Stimulated activated CD4-positive, alpha-beta T cell treated with anti-CD3 and anti-CD28 coated beads, Interleukin-2, amount 100 ng/mL, for 4 hours (primary cell): ENCODE data around the gene SAPCD1.
"Not testable (repeated sequence)": the region's sequence is repeated elsewhere in the genome, so short reads cannot be mapped to it uniquely, and the experiment has no call there.

Experiments used
- DNase-seq: peaks from one replicate; pipeline ENCODE4 v3.0.0-alpha.2; 2020; ENCODE audit warnings: low read depth

The SAPCD1 gene

DNA sequence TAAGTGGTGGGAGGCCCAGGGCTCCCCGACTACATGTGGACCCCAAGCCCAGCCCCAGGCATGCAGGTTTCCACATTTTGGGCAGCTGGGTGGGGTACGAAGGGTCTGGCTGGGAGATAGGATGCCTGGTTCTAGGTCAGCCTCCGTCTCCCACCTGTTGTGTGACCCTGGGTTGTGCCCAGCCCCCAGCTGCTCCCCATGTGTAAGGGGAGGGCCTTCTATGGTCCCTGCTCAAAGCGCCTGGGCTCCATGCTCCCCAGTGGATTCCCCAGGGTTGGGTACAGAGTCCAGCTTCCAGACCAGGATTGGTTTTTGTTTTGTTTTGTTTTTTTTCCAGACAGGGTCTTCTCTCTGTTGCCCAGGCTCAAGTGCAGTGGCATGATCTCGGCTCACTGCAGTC, 15.7 kb downstream of the SAPCD1 start:
- no peak for DNase-seq

- DNase-seq = no peak
These were observed 16.8 kb downstream of the SAPCD1 start for GRCh38 chr6:31778999-31779885.

DNA sequence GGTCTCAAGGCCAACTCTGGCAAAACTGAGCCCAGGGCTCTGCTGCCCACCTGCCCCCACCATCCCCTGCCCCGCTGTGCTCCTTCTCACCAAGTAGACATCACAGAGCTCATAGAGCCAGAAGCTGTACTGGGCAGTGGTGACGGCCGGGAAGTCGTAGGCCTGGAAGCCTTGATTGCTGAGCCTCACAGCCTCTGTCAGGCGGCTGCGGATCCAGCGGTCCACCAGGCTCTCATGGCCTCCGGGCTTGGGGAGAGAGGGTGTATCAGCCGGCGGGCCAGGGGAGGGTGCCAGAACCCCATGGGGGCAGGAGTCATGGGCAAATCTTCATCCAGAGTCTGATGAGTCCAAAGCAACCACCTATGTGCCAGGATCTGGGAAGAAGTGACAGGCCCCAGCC, 17.5 kb downstream of the SAPCD1 start:
- DNase-seq = no peak

DNA sequence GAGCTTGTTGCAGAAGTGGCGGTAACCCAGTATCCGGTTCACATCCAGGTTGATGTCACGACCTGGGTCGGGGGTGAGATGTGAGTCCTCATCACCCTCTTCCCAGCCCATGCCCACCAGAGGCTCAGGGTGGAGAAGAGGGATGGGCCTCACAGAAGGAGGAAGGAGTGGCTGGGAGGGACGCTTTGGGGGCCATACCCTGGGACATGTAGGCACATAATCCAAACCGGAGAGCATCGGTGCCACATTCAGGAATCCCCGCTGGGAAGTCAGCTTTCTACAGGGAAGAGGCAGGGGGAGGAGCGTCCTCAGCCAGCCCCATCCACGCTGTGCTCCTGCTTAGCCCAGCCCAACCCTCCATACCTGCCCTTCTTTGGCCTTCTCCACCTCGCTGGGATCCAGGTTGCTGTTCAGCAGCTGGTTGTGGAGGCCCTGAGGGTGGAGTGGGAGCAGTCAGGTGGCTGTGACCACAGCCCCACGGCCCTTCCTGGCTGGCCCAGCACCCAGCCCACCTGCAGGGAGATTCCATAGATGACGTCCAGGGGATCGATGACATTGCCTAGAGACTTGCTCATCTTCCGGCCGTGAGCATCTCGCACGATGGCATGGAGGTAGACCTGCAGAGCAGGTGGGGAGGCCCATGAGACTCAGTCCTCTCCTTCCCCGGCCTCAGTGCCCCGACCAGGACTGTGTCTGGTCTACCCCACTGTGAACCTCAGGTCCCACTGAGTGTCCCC, 18.2 kb downstream of the SAPCD1 start:
- DNase-seq = no peak

DNA sequence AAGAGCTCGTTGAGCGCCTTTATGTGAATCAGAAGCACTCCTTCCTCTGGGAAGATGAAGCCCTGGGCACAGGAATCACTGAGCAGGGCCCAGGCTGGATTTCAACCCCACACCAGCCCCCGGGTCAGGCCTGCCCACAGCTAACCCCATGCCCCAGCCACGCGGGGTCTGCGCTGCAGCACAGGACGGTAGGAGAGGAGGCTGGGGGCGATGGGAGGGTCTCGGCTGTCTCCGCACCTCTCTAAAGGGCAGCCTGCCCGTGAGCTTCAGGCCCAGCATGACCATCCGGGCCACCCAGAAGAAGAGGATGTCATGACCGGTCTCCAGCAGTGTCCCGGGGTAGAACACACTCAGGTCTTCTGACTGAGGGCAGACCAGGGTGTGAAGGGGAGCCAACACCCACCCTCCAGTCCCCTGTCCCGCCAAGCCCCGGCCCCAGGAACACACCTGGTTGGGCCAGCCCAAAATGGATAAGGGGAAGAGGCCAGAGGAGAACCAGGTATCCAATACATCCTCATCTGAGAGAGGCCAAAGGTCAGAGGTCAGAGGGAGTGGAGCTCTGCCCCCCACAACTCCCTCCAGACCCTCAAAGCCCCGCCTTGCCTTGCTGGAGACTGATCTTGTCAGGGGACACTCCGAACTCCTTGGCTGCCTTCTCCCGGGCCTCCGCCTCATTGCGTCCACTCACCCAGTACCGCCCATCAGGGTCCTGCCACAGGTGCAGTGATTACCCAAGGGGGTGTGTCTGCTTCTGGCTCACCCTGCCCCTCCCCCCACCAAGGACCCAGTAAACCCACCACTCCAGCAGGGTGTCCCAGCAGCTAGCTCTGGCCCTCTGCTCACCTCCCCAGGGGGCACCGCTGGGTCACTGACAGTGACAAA, 19.0 kb downstream of the SAPCD1 start:
- no peak for DNase-seq

DNA sequence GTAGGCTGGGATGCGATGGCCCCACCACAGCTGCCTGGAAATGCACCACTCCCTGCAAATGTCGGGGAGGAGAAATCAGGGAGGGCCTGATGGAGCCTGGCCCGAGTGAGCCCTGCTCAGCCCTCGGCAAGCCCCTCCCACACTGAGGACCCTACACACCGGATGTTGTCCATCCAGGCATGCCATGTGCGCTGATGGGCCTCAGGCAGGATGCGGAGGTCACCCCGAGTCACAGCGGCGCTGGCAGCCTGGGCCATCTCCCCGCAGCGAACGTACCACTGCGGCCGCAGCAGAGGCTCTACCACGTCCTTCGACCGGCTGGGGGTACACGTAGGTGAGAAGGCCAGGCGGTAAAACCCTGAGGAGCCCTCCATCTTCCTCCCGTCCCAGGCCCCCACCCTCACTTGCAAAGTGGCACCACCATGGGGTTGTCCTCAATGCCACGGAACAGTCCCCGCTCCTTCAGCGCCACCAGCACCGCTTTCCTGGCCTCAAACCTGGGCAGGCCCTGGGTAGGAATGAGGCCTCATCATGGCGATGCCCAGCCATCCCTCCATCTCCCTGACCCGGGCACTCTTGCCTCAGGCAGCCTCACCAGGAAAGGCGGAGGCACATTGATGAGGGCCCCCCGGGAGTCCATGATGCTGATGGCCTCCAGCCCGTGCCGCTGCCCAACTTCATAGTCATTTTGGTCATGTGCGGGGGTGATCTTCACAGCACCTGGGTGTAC, 19.8 kb downstream of the SAPCD1 start:
- no peak for DNase-seq

DNA sequence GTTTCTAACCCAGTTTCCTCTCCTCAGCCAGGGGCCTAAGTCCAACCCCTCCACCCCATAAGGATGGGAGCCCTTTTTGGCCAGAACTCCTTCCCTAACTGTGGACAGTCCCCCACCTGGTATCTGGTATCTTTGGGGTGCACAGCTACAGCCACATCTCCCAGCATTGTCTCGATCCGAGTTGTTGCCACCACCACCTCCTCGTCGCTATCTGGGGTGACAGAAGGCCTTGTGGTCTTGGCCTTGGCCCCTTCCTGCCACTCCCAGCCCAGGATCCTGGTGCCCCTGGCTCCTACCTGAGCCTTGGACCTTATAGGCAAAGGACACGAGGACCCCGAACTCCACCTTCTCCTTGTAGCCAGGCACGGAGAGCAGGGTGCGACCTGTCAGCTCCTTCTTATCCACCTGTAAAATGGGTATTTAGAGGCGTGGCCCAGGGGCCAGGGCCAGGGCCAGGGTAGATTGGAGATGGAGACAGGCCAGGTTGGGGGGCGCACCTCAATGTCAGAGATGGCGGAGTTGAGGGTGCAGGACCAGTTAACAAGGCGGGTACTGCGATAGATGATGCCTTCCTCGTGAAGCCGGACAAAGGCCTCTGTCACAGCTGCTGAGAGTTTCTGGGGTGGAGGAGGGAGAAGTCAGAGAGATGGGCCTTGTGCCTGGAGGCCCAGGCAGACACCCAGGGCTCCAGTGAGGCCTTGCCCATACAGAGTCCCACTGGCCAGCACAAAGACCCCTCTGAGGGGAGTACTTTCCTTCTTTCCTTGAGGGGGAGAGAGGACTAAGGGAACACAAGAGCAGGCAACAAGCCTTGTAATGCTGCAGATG, 21.9 kb downstream of the SAPCD1 start:
- no peak for DNase-seq

DNA sequence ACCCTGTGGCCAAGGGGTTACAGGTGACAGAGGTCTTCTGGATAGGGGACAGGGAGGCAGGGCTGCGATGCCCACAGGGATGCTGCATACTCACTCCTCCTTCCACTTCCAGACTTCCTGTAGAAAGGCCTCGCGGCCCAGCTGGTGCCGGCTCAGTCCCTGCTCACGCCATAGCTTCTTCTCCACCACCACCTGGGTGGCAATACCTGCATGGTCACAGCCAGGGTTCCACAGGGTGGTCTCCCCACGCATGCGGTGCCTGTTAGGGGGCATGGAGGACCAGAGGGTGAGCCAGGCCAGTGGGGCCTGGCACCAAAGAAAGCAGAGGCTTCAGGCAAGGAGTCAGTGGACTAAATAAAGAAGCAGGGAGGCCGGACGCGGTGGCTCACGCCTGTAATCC, 23.0 kb downstream of the SAPCD1 start:
- no peak for DNase-seq

DNA sequence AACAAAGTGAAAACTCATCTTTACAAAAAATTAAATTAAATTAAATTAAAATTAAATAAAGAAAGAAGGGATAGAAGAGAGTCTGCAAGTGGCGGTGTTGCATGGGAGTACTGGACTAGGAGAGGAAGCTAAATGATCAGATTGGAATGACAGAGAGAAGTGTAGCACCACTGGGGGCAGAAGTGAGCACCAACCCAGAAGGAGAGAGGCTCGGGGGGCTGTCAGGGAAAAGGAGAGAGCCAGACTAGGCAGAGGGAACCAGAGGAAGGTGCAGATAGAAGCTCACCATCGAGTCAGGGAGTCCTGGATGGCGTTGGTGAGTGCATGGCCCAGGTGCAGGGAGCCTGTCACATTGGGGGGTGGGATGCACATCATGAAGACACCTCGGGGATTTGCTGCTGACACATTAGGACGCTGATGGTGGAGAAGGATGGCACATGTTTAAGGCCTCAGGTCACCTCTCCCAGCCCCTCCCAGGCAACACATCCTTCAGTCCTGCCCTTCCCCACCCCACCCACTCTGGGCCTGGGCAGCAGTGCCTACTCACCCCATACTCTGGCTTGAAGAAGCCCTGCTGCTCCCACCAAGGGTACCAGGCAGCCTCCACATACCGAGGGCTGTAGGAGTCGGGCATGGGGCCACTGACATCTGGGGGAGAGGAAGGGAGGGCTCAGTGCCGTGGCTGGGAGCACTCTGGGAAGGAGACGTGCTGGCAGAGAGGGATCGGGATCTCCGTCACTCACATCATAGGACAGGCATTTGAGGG, 29.1 kb downstream of the SAPCD1 start:
- DNase-seq = no peak

GRCh38 chr6:31792090-31792374, 29.6 kb downstream of the SAPCD1 start:
- DNase-seq = no peak

GRCh38 chr6:31792761-31793171, 30.3 kb downstream of the SAPCD1 start:
- no peak for DNase-seq

DNA sequence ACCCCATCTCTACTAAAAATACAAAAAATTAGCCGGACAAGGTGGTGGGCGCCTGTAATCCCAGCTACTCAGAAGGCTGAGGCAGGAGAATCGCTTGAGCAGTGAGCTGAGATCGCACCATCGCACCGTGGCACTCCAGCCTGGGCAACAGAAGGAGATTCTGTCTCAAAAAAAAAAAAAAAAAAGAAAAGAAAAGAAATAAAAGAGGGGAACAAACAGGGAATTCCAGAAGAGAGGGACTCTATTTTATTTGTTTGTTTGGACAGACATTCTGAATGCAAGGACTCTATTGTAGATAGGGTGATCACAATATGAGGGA, 31.4 kb downstream of the SAPCD1 start:
- DNase-seq = not testable (repeated sequence)

- no peak for DNase-seq
These were observed 31.9 kb downstream of the SAPCD1 start for GRCh38 chr6:31794294-31794865.

GRCh38 chr6:31794866-31795615, 32.6 kb downstream of the SAPCD1 start:
- no peak for DNase-seq

DNA sequence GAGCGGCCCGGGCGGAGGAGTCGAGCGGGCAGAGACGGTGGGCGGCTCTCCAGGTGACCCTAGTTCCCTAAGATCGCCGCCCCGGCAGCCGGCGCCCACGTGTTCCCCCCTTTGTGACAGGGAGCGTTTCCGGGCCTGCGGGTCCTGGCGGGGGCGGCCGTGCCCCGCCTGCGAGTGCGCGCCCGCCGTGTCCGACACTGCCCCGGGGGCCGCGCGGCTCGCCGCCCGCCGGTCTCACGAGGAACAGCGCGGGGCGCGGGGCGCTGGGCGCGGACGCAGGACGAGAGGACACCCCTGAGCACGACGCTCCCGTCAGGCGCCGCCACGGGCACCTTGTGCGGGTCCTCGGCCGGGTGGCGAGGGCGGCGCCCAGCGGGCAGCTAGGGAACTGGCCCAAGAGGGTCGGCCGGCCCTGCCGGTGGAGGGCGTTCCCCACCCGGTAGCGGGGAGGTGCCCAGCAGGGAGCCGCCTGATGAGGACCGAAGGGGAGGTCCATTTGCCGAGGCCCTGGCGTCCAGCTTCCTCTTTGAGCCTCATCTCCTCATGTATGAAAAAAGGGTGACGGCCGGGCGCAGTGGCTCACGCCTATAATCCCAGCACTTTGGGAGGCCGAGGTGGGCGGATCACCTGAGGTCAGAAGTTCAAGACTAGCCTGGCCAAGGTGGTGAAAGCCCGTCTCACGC, 33.3 kb downstream of the SAPCD1 start, which contains the start of gene VARS1:
TSS of gene VARS1 (minus strand) at position 137 of the 683 bp plus-strand sequence. CDS start 535 bp downstream, outside the sequence.
- DNase-seq = peak; percentile 73

DNA sequence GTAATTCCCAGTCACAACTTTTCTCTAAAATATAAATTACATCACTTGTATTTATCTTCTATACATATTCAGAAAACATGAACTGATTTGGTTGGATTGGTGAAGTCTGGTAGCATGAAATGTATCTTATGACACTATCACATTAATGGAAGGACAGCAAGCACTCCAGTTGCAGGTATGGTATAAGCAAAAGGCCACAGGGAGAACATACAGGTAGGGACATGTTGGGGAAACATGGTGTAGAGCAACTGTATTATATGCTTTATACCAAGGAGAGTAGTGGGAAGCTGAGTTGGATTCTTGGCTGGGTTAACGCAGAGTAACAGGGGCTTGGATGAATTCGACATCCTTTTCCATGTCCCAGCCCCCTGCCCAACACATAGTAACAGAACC, 34.5 kb downstream of the SAPCD1 start:
- no peak for DNase-seq

- DNase-seq = no peak
These were observed 35.1 kb downstream of the SAPCD1 start for GRCh38 chr6:31797588-31797987.

DNA sequence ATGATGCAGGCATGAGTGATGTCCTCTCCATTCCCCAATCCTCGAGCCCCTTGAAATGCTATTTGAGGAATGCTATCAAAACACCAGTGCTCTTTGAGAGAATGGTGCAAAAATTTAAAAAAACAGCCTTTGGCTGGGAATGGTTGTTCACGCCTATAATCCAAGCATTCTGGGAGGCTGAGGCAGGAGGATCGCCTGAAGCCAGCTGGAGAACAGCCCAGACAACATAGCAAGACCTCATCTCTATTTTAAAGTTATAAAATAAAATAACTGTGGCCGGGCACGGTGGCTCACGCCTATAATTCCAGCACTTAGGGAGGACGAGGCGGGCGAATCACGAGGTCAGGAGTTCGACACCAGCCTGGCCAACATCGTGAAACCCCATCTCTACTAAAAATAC, 37.3 kb downstream of the SAPCD1 start:
- DNase-seq = no peak
